GM18519 (cell line): ENCODE measurements around the gene MAB21L4.

Experiments used
- ATAC-seq: cut with Tn5 transposase; IDR thresholded peaks from one replicate; pipeline ENCODE4 v1.9.1; 2021; ENCODE audit warnings: mild to moderate bottlenecking, moderate library complexity; ENCODE audit not compliant: unreplicated experiment, low FRiP score

MAB21L4 gene

GRCh38 chr2:240913810-240914644 is 18.1 kb upstream of the MAB21L4 start:
- ATAC-seq: no peak

GRCh38 chr2:240912878-240913809 is 17.2 kb upstream of the MAB21L4 start:
- ATAC-seq: no peak

- no peak for ATAC-seq
Observed at GRCh38 chr2:240911641-240912265, 15.8 kb upstream of the MAB21L4 start.

GRCh38 chr2:240909216-240909974 is 13.4 kb upstream of the MAB21L4 start:
- ATAC-seq: no peak

GRCh38 chr2:240906911-240907590 is 11.1 kb upstream of the MAB21L4 start:
- no peak for ATAC-seq

- ATAC-seq: no peak
Observed at GRCh38 chr2:240906141-240906910, 10.4 kb upstream of the MAB21L4 start, which contains the start of gene CROCC2. CROCC2 (plus strand) TSS chr2:240906336; CDS start chr2:240906514, 178 bp downstream.

- ATAC-seq: no peak
Observed at GRCh38 chr2:240905176-240905781, 9.3 kb upstream of the MAB21L4 start.

- no peak for ATAC-seq
Observed at GRCh38 chr2:240904216-240905175, 8.5 kb upstream of the MAB21L4 start.

- ATAC-seq: no peak
Observed at GRCh38 chr2:240903191-240904060, 7.5 kb upstream of the MAB21L4 start.

- no peak for ATAC-seq
Observed at GRCh38 chr2:240902615-240903041, 6.7 kb upstream of the MAB21L4 start.

- no peak for ATAC-seq
Observed at GRCh38 chr2:240901986-240902614, 6.1 kb upstream of the MAB21L4 start.

- no peak for ATAC-seq
Observed at GRCh38 chr2:240900141-240900860, 4.3 kb upstream of the MAB21L4 start.

- ATAC-seq: no peak
Observed at GRCh38 chr2:240899468-240899865, 3.5 kb upstream of the MAB21L4 start.

GRCh38 chr2:240898731-240899467 is 2.9 kb upstream of the MAB21L4 start:
- no peak for ATAC-seq
